VCaP (cell line): ENCODE data around the gene AATK.

Source experiments
- H3K27ac ChIP-seq: fragments of 450-650 bp; 2 replicates; pipeline ENCODE4 v1.5.1; 2017
- CTCF ChIP-seq: fragments of 450-650 bp; conservative IDR thresholded peaks from 2 replicates; pipeline ENCODE4 v1.5.1; 2017; ENCODE audit warnings: mild to moderate bottlenecking, moderate library complexity

The AATK gene

DNA sequence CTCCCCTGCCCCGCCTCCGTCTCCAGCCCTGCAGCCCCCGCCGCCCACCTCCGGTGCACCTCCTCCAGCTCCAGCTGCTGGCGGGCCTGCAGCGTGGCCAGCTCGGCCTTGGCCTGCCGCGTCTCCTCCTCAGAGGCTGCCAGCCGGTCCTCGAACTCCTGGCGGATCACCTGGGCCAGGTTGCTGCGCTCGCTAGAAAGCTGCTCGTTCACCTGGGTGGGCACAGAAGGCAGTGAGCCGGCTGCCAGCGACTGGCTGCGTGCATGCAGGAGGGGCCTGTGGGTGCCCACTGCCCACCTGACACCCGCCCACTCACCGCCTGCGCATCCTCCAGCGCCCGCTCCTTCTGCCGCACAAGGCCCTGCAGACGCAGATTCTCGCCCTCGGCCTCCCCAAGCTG lies 24.6 kb upstream of the AATK start:
- TF ChIP-seq CTCF = no peak

DNA sequence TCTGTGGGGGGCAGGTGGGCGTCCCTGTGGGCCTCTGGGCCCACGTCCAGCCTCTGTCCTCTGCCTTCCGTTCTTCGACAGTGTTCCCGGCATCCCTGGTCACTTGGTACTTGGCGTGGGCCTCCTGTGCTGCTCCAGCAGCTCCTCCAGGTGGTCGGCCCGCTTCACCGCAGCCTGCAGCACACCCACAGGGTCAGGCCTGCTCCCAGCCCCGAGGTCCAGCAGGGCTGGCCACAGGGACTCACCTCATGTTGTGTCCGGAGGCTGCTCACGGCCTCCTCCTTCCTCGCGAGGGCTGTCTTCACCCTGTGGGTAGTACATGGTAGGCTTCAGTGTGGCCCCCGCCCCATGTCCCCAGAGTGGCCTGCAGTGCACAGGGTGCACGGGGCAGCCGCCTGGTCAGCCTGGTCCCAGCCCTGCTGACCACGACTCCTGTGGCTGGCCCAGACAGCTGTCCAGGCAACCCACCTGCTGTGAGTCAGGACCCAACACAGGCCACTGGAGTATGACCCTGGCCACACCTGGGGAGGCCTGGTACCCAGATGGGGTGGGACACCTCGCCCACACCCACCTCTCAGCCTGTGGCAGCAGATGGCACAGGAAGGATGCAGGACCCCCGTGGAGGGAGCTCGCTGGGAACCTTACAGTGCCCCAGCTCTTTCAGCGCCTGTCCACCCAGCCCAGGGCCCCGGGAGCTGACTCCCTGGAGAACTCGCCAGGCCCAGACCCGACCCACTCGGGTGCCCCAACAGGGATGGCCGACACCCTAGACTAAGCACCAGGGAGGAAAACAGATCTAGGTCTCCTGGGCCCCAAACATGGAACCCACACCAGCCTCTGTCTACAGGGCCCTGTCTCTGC lies 23.9 kb upstream of the AATK start:
- peak; percentile 70 for TF ChIP-seq CTCF
- H3K27ac ChIP-seq = no peak overlapping the region

More for the DNA sequence above, 24.6 kb upstream of the AATK start:
- H3K27ac ChIP-seq = no peak overlapping the region

GRCh38 chr17:81189016-81189415 lies 23.0 kb upstream of the AATK start:
- TF ChIP-seq CTCF = no peak
- no peak overlapping the region for H3K27ac ChIP-seq

GRCh38 chr17:81188491-81188840 lies 22.4 kb upstream of the AATK start:
- no peak for TF ChIP-seq CTCF
- no peak overlapping the region for H3K27ac ChIP-seq

DNA sequence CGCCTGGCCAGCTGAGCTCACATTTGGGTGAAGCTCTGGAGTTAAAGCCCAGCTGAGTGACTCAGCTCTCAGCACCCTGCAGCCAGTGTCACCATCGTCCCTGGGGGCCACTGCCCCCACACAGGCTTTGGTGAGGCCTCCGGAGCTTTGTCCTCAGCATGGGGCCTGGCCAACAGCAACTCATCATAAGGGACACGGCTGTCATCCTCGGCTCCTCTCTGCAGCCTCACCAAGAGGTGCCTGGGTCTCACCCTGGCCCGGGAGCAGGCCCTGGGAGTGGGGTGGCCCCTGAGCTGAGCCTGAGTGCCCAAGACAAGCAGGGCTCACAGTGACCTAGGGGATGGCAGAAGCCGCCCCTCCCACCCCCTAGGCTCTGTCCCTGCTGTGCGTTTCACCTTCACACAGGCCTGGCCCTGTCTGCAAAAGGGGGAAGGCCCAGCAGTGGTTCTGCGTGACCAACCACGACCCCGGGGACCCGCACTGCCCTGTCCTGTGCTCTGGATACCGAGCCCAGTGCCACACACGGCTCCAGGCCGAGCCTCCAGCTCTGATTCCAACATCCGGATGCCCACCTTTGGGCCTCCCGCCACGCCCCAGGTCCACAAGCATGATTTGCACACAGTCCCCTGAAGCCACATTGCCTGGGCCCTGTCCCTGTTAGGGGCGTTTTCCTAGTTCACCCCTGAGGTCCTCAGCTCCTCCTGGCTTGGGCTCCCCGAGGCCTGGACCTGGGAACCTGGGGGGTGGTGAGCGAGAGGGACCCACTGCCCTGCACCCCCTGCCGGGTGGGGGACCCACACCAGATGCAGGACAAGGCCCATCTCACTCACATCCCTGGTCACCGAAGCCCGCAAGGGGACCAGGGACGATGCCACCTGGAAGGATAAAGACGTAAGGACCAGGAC lies 21.8 kb upstream of the AATK start:
- TF ChIP-seq CTCF = no peak
- no peak overlapping the region for H3K27ac ChIP-seq

- TF ChIP-seq CTCF = no peak
These were observed 21.1 kb upstream of the AATK start for GRCh38 chr17:81187120-81187519.

DNA sequence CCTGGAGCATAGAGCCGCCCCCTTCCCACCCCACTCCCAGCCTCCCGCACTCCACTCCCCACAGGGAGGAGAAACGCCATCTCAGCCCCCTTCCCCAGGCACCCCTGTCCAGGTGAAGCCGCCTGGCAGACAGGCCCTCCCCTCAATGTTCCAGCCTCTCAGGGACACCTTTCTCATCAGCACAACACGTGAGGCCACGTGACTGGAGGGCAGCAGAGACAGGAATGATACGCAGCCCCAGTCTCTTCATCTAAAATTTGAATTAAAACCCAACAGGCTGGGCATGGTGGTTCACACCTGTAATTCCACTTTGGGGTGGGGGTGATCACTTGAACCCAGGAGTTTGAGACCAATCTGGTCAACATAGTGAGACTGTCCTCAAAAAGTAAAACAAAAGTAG lies 20.2 kb upstream of the AATK start:
- TF ChIP-seq CTCF = no peak
- no peak overlapping the region for H3K27ac ChIP-seq

More at GRCh38 chr17:81187120-81187519, 21.1 kb upstream of the AATK start:
- no peak overlapping the region for H3K27ac ChIP-seq
